ENCODE data around the gene GPX3. TPM values are rescaled to one million over a fixed set of nuclear protein-coding genes. Genes with fewer than 3 reads are reported as not detected.

Gene GPX3
- total and polyA plus RNA-seq, 2 of the 8 experiments (the other 6 are each of a cell fraction or from before 2014, with no cell fraction given), result 27.8 to 77.9 TPM

DNA sequence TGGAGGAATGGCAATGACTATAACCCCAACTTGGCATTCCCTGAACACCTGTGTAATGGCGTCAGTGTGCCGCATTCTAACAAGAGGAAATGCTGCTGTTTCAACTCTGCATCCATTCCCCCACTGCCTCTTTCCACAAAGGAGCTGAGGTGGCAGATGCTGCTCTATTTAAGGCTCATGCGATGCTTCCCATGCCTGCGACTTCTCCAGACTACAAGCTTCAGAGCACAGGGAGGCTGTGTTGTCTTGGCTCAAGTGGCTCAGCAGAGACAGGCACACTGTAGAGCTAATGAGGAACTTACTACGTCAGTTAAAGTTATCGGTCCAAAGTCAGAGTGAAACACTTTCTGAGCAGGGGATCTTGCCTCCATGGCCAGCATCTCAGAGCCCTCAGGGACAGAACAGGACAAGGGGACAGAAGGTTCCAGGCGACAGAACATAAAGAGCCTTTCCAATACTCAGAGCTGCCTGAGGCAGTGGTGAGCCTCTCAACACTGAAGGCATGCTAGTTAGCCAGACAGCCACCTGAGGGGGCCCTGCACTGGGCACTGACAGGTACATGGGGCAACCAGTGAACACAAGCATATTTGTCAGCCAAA, 38.6 kb downstream of the GPX3 start:
- H3K4me2 ChIP-seq (ENCODE audit: insufficient read depth in 1 of 2, low read depth in 2 of 2, low read length in 2 of 2), result no peak overlapping the region
- H2BK5ac ChIP-seq (ENCODE audit: low read depth, low read length), result no peak overlapping the region; the same call in 1 of the 2 replicates
- no peak overlapping the region for H2BK20ac ChIP-seq (ENCODE audit: low read length)
- H3K9ac ChIP-seq (replicated peaks in 1 of 4; ENCODE audit: extremely low read depth in 1 of 4, low read depth in 3 of 4, low read length in 3 of 4), result no peak overlapping the region
- DNase-seq (ENCODE audit: low read depth in 1 of 2, low spot score in 2 of 2) (no peak), FAIRE-seq (no peak)
- no peaks in the 10 kb centered on the region for H3K23me2 ChIP-seq (ENCODE audit: low read depth, low read length)
- no peak overlapping the region for H3K18ac ChIP-seq (ENCODE audit: extremely low read depth, low read length)
- no peak overlapping the region for H3K4me3 ChIP-seq (ENCODE audit: extremely low read depth in 1 of 4, insufficient read depth in 2 of 4, low read depth in 3 of 4, low read length in 4 of 4)
- no peak overlapping the region for H2BK12ac ChIP-seq (ENCODE audit: low read depth, low read length)
- peaks cover 2 to 8% of the 10 kb centered on the region in 2 experiments for H4K20me1 ChIP-seq (replicated peaks in 1 of 2; ENCODE audit: control insufficient read depth in 1 of 2, insufficient read depth in 2 of 2, low read length in 2 of 2)
- H3K4me1 ChIP-seq (replicated peaks in 1 of 4; ENCODE audit: control insufficient read depth in 3 of 4, insufficient read depth in 4 of 4, low read length in 3 of 4), result no peaks in the 10 kb centered on the region
- H3K9me3 ChIP-seq (ENCODE audit: insufficient read depth in 2 of 2, low read depth in 1 of 2, low read length in 1 of 2), result no peaks in the 10 kb centered on the region
- no peak overlapping the region for H4K91ac ChIP-seq (replicated peaks; ENCODE audit: insufficient read length, low read length)
- no peak overlapping the region for H2AK5ac ChIP-seq (ENCODE audit: low read depth, low read length)
- H3K56ac ChIP-seq (replicated peaks; ENCODE audit: insufficient read length, low read depth, low read length), result no peak overlapping the region
- no peak overlapping the region for H3K23ac ChIP-seq (ENCODE audit: insufficient read length)
- H3K4ac ChIP-seq (replicated peaks; ENCODE audit: insufficient read length, low read depth, low read length), result no peak overlapping the region
- H3K27me3 ChIP-seq (replicated peaks in 1 of 4; ENCODE audit: control insufficient read depth in 3 of 4, extremely low read depth in 1 of 4, insufficient read depth in 3 of 4, low read length in 3 of 4), result no peaks in the 10 kb centered on the region
- no peak overlapping the region for H3K27ac ChIP-seq (ENCODE audit: low read depth, low read length)
- WGBS, 2 experiments (ENCODE audit: extremely low coverage in 1 of 2, insufficient coverage in 1 of 2, insufficient read length in 1 of 2, insufficient replicate concordance in 2 of 2, low coverage in 1 of 2, low lambda C conversion rate in 2 of 2, missing lambda C conversion rate in 1 of 2), result 90% methylated on average over 7 of the region's 7 CpGs; no CpG with 5 or more reads in 1 of the 2 experiments
- H2AFZ ChIP-seq (ENCODE audit: low read length), result no peak overlapping the region
- H3K14ac ChIP-seq (ENCODE audit: insufficient read length), result no peak overlapping the region
- peaks cover 0 to 7% (median 2%) of the 10 kb centered on the region in 4 experiments; a peak in 3 of 8 replicates for H3K36me3 ChIP-seq (ENCODE audit: control insufficient read depth in 2 of 4, insufficient read depth in 4 of 4, low read length in 3 of 4)
- H4K5ac ChIP-seq (ENCODE audit: insufficient read length, low read depth, low read length), result no peak overlapping the region
- no peaks in the 10 kb centered on the region for H3K79me2 ChIP-seq (ENCODE audit: control insufficient read depth in 1 of 2, insufficient read depth in 2 of 2, low read length in 2 of 2)
- POLR2A ChIA-PET (ENCODE audit: partially characterized antibody), result interaction anchor here (1.0 kb wide), 1 partner anchor 33 kb away, joined by 3 read pairs; no protein-coding TSS in a partner anchor
- H3K79me1 ChIP-seq (ENCODE audit: low read depth, low read length), result no peaks in the 10 kb centered on the region
- no peak overlapping the region for H4K8ac ChIP-seq (ENCODE audit: extremely low read depth, insufficient read depth, low read length)
- CTCF ChIA-PET (ENCODE audit: partially characterized antibody), result interaction anchor here (0.5 to 28.6 kb wide), 9 partner anchors 6 to 212 kb away, joined by 3 to 777 read pairs (median 6); partner anchors contain the start of gene TNIP1
- no peak overlapping the region for H2BK120ac ChIP-seq (replicated peaks; ENCODE audit: low read depth, low read length)
- no peak overlapping the region for H2BK15ac ChIP-seq (ENCODE audit: low read length)
- TF ChIP-seq SIX5 (IDR thresholded peaks at IDR 0.05; ENCODE audit: low read depth, low read length) (no peak), RBBP5 (IDR thresholded peaks at IDR 0.05; ENCODE audit: borderline replicate concordance, low read depth, low read length) (no peak), CHD1 (IDR thresholded peaks at IDR 0.05; ENCODE audit: low read depth, low read length) (no peak), SIRT6 (IDR thresholded peaks at IDR 0.05; ENCODE audit: low read length) (no peak), EZH2 (IDR thresholded peaks at IDR 0.05; ENCODE audit: low read depth, low read length, severe bottlenecking) (no peak), SRF (IDR thresholded peaks at IDR 0.05; ENCODE audit: low read depth, low read length) (no peak), YY1 (IDR thresholded peaks at IDR 0.05; ENCODE audit: low read depth, low read length) (no peak), USF2 (IDR thresholded peaks at IDR 0.05; ENCODE audit: low read length) (no peak), CHD2 (IDR thresholded peaks at IDR 0.05; ENCODE audit: low read length) (no peak), EGR1 (IDR thresholded peaks at IDR 0.05; ENCODE audit: borderline replicate concordance, low read depth, low read length) (no peak), NRF1 (IDR thresholded peaks at IDR 0.05; ENCODE audit: low read depth, low read length) (no peak)
- TF ChIP-seq, protein P1, sequence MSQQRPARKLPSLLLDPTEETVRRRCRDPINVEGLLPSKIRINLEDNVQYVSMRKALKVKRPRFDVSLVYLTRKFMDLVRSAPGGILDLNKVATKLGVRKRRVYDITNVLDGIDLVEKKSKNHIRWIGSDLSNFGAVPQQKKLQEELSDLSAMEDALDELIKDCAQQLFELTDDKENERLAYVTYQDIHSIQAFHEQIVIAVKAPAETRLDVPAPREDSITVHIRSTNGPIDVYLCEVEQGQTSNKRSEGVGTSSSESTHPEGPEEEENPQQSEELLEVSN (IDR thresholded peaks at IDR 0.05), result no peak
